CD4-positive, alpha-beta T cell treated with Interleukin-17A for 4 hours (primary cell): ENCODE results near the gene RASGRP1.
"Not testable (repeated sequence)": the region's sequence is repeated elsewhere in the genome, so short reads cannot be mapped to it uniquely, and the experiment has no call there.

Experiments used
- DNase-seq: peaks from one replicate; pipeline ENCODE4 v3.0.0-alpha.2; 2020; ENCODE audit warnings: mixed read lengths

RASGRP1 gene

GRCh38 chr15:38564557-38565286 is at the start of gene RASGRP1:
Gene RASGRP1, minus strand, starts transcription at chr15:38564814. Its CDS starts 186 bp downstream, at chr15:38564628.
- DNase-seq, result peak; percentile 93

GRCh38 chr15:38613085-38613484 is 48.5 kb upstream of the RASGRP1 start:
- no peak for DNase-seq

GRCh38 chr15:38612159-38612863 is 47.7 kb upstream of the RASGRP1 start:
- DNase-seq, result peak; percentile 52

DNA sequence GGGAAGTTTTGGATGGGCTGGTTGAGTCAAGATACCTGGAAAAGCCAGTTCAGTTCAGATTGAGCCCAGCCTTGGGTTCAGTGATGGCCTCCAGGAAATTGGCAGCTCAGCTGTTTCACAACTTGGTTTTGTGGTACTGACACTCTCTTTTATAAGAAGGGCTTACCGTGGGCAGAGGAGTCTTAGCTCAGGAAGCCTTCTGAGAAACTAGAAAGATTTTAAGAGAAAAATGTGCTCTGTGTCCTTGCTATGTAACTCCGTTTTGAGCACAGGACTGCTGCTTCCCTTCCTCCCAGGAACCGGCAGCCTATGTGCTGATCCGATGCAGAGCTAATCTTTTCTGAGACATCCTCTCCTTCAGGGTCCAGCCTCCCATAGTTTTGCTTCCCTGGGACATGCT is 46.6 kb upstream of the RASGRP1 start:
- peak; percentile 33 for DNase-seq

- no peak for DNase-seq
These were observed 46.1 kb upstream of the RASGRP1 start for GRCh38 chr15:38610748-38611147.

DNA sequence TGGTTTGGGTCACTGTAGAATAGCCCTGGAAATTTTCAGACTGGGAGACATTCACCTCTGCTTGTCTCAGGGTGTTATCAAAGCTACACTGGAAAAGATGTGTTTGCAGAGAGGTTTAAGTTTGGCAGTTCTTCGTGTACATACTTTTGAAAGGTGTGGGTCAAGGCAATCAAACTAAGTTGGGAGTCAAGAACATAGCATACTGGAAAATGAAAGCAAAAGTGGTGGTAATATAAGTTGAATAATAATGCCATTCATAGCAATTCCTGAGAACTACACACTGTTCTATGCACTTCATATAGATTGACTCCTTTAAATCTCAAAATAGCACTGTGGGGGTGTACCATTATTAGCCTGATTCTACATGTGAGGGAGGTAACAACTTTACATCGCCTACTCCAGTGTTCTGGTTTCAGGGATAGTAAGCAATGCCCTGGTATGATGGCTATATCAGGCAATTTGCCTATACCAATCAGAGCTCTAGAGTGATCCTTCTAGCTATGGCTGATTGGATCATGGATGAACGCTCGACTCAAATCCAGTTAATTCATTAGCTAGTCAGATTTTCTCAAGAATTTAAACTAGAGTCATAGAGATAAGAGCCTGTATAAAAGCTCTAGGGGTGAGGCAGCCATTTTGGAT is 44.6 kb upstream of the RASGRP1 start:
- no peak for DNase-seq

DNA sequence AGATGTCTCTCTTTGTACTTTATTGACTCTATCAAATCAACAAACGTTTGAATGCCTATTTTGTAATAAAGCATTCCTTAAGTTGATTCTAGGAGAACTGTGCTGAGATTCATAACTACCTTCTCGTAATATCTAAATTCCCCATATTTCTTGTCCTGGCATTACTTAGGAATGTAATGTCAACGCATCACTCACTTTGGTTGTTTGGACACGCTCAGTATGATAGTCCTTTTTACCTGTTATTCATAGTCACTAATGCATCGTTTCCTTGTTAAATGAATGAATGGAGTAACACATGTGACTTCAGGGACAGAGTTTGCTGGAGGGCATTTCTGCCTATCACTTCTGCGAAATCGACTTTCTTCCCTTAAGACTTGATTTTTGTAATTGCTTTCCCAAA is 44.1 kb upstream of the RASGRP1 start:
- no peak for DNase-seq

DNA sequence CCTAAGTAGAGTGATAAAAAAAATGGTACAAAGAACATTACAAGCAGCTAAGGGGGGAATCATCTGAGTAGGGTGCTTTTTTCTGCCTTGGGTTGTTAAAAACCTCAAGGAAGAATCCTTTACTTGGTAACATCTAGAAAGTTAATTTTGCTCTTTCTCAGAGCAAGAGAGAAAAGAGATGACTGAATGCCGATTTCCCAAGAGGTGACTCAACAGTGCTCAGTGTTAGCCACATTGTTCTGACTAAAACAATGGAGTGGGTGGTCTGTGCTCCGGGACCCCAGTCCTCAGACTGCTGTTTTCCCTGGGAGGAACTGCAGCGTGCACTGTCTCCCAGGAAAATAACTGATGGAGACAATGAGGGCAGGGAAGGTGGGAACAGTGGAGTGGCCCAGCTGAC is 41.1 kb upstream of the RASGRP1 start:
- no peak for DNase-seq

- no peak for DNase-seq
These were observed 39.1 kb upstream of the RASGRP1 start for GRCh38 chr15:38603672-38604071.

- DNase-seq, result no peak
These were observed 38.5 kb upstream of the RASGRP1 start for GRCh38 chr15:38602910-38603670.

DNA sequence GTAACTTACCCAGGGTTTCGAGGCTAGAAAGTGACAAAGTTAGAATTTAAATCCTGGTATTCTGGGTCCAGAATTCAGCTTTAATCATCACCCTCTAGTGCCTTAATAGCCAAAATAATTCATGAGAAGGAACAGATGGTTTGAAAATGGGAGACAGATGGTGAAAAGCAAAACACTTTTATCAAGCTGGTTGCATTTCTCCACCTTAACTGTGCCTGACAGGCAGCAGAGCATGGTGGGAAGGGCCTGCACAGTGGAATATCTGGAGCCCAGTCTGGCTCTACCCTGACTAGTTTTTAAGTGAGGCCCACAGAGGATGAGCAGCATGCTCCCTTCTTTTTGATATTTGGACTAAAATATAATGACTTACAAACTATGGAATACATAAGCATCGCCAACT is 35.6 kb upstream of the RASGRP1 start:
- DNase-seq, result no peak

- no peak for DNase-seq
These were observed 34.1 kb upstream of the RASGRP1 start for GRCh38 chr15:38598749-38599148.

DNA sequence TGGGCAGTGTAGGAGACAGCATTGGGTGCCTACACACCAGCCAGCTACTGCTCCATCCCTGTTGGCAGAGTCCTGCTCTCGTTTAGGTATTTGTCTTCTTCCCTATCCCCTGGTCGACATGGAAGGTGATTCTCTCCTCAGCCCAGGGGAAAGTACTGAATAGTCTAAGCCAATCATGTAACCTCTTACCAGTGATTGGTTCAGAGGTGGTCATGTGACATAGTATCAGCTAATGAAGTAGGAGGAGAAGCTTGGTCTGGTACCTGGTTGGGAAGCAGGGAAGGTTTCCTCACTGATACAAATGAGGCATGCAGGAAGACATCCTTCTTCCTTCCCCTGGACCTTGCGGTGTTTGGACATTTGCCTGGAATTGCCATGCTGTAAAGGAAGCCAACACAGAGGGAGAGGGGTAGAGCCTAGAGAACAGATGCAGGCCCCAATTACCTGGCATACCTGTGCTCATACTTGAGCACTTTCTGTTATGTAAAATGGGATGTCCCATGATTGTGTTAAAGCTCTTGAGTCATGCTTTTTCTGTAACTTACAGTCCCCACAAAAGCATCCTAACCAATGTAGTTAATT is 32.7 kb upstream of the RASGRP1 start:
- DNase-seq, result no peak

- DNase-seq, result no peak
These were observed 28.9 kb upstream of the RASGRP1 start for GRCh38 chr15:38593524-38593923.

DNA sequence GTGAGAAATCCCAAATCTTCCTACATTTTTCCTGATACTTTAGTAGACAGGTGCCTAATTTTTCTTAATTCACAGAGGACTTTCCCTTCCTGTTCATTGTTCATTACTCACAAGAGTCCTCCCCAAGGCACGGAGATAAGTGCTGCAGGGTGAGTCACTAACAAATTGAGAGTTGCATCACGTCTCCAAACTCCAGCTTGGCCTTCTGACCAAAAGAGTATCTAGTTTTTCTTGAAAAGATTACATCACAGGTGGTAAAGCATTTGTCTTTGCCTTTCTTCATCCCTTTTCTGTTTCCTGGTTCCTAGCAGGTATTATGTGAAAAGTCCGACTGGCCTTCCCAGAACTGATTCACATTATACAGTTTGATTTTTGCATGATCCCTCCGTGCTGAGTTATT is 24.9 kb upstream of the RASGRP1 start:
- no peak for DNase-seq

GRCh38 chr15:38588672-38589071 is 24.1 kb upstream of the RASGRP1 start:
- DNase-seq, result no peak

DNA sequence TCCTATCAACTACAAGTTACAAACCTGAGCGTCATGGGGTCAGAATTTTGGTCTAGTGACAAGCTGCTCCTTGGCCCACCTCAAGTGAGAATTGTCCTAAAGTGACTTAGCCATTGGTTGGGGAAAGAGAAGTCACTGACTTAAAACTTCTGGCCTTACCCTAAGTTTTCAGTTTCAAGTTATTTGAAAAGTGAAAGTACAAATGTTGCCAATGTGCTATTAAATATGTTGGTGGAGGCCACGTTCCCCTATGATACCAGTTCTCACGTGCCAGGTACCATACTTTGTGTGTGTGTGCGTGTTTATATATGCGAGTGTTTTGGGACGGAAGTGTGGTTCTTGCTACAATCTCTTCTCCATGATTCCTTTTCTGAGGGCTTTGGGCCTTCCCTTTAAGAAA is 22.6 kb upstream of the RASGRP1 start:
- DNase-seq, result no peak

GRCh38 chr15:38586005-38586404 is 21.4 kb upstream of the RASGRP1 start:
- DNase-seq, result not testable (repeated sequence)

- no peak for DNase-seq
These were observed 14.0 kb upstream of the RASGRP1 start for GRCh38 chr15:38578626-38579025.

- DNase-seq, result no peak
These were observed 12.9 kb upstream of the RASGRP1 start for GRCh38 chr15:38577424-38577987.

DNA sequence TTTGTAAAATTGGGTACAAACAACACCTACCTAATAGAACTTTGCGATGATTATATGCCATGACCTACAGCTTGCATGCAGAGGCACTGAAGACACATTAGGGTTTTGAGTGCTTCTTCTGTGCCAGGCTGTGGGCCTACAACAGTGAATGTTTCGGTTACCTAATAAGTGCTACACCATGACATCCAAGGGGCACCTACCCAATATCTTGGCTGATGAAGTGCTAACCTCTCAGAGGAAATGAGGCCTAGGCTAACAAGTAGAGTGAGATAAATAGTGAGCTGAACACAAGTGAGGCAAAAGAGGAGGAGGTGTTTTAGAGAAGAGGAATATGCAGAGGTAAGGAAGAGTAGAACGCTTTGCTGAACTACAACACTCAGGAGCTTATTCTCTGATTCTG is 12.2 kb upstream of the RASGRP1 start:
- DNase-seq, result no peak

DNA sequence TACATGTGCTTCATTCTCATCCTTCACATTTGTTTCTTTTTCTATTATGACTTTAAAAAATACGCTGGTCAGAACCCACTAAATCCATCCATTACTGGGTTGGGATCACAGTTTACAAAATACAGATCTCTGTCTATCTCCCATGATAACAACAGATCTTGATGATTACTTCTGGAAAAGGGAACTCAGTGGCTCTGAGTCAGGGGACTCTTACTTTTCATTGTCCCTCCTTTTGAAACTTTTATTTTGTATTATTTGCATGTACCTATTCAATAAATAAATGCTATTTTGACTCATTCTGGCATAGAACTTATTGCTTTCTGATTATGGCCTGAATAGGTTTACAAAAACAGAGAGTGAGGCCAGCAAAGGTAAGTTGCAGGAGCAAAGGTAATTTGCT is 11.6 kb upstream of the RASGRP1 start:
- no peak for DNase-seq

DNA sequence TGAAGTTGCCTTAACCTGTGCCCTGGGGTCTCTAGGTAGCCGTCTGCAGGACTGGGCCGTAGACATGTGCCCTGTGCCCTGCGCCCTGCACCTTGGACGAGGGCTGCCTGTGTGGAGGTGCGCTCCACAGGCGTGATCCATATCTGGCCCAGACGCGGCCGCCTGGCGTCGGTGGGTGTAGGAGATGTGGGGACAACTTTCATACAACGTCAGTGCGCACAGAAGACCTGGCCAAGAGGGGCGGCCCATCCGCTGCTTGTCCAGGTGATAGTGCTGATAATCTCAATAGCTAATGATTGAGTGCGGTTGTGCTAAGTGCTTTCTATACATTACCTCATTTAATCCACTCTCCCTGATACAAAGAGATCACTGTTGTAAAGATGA is 665 bp upstream of the RASGRP1 start:
- no peak for DNase-seq
